Cardiac fibroblast (primary cell): ENCODE data around the gene SLC5A12.

Source experiments
- DNase-seq, 2 donors: peaks; one replicate each; pipeline versions ENCODE4 v3.0.0 to v3.0.0-alpha.2; 2010; ENCODE audit warnings: low read depth in 2 of 2
- H3K4me3 ChIP-seq, 2 donors: replicated peaks in 1 of 2; 1 replicate in 1 of 2; 2 replicates in 1 of 2; pipeline ENCODE4 v1.5.1; 2011; ENCODE audit warnings: low read depth in 2 of 2, low read length in 2 of 2, mild to moderate bottlenecking in 2 of 2, moderate library complexity in 1 of 2
- CTCF ChIP-seq: IDR thresholded peaks from one replicate; pipeline ENCODE4 v1.5.1; 2011; ENCODE audit warnings: low read depth, mild to moderate bottlenecking, low read length, inconsistent platforms

SLC5A12 gene

GRCh38 chr11:26618441-26618840 lies 103.4 kb downstream of the SLC5A12 start:
- DNase-seq, result no peak
- TF ChIP-seq CTCF, result no peak
- H3K4me3 ChIP-seq, result no peak overlapping the region
